ENCODE results near the gene CD300LG.
A peak's percentile ranks its signal among the peaks of the same experiment; 100 is the strongest.

Gene CD300LG

GRCh38 chr17:43907425-43907981, 60.5 kb downstream of the CD300LG start, which contains the start of gene MPP2:
Gene MPP2 (minus strand): TSS chr17:43907536. CDS start chr17:43904460, 3,076 bp downstream.
- peak; percentile 20 for DNase-seq (ENCODE audit: low read depth)

- peak; percentile 45 for DNase-seq (ENCODE audit: low read depth)
These were observed 61.2 kb downstream of the CD300LG start for GRCh38 chr17:43907998-43908721.

GRCh38 chr17:43909537-43910231, 62.7 kb downstream of the CD300LG start:
- no peak for DNase-seq (ENCODE audit: low read depth)

- no peak for DNase-seq (ENCODE audit: low read depth)
These were observed 64.9 kb downstream of the CD300LG start for GRCh38 chr17:43911904-43912303.

- no peak for DNase-seq (ENCODE audit: low read depth)
These were observed 65.8 kb downstream of the CD300LG start for GRCh38 chr17:43912635-43913304.

Data from fibroblast of the conjunctiva (primary cell).